Left lung (tissue), 10 donors: ENCODE results near the gene SPTBN1. TPM values are rescaled to one million over a fixed set of nuclear protein-coding genes. Genes with fewer than 3 reads are reported as not detected.
A peak's percentile ranks its signal among the peaks of the same experiment; 100 is the strongest.

Experiments used
- ATAC-seq: fragments of 200-7000 bp; cut with Tn5 transposase; one replicate; pipeline ENCODE4 v1.9.1; 2020; ENCODE audit warnings: moderate library complexity
- DNase-seq, 4 donors: peaks; one replicate each; pipeline ENCODE4 v3.0.0-alpha.2; 2013 to 2020
- H3K27ac ChIP-seq, 2 donors: fragments of 200-600 bp; sonication (generic) in 1 of 2; one replicate each; pipeline versions ENCODE4 v1.5.0 to v1.8.0; 2020 to 2021
- H3K27me3 ChIP-seq, 2 donors: fragments of 200-600 bp; sonication (generic) in 1 of 2; one replicate each; pipeline versions ENCODE4 v1.5.0 to v1.8.0; 2020 to 2021
- H3K36me3 ChIP-seq, 2 donors: fragments of 200-600 bp; sonication (generic) in 1 of 2; one replicate each; pipeline versions ENCODE4 v1.5.0 to v1.8.0; 2020 to 2021
- H3K4me1 ChIP-seq, 2 donors: fragments of 200-600 bp; one replicate each; pipeline ENCODE4 v1.8.0; 2021
- H3K4me3 ChIP-seq, 2 donors: fragments of 200-600 bp; sonication (generic) in 1 of 2; one replicate each; pipeline versions ENCODE4 v1.5.0 to v1.8.0; 2020 to 2021; ENCODE audit warnings: mild to moderate bottlenecking in 1 of 2
- H3K9me3 ChIP-seq, 2 donors: fragments of 200-600 bp; sonication (generic) in 1 of 2; one replicate each; pipeline versions ENCODE4 v1.5.0 to v1.8.0; 2020 to 2021
- intact Hi-C, 2 donors: fragments of 100-400 bp; cut with DNase I; formaldehyde crosslinking; loops; one replicate each; pipeline versions ENCODE4 v1.11.2 to v1.14.2; 2022
- polyA plus RNA-seq, 6 donors: library from polyadenylated mRNA; unstranded; fragments of 120-200 nt; gene quantifications; one replicate each; pipeline ENCODE4 v1.2.1, GENCODE V29; 2013; ENCODE audit not compliant: insufficient read length in 6 of 6
- total RNA-seq, 2 donors: library from RNA; stranded (reverse); fragmentation: NEBNext Ultra II Directional; extraction: Animal tissue kit (Norgen Biotek cat#: 25700); gene quantifications; one replicate each; pipeline ENCODE4 v1.2.1, GENCODE V29; 2021
- TF ChIP-seq, protein P1 (sequence below), 2 donors: fragments of 200-600 bp; sonication (generic) in 1 of 2; IDR thresholded peaks; one replicate each; pipeline versions ENCODE4 v1.5.0 to v1.8.0; 2021; ENCODE audit warnings: antibody characterized with exemption in 2 of 2
- donor health status: DM: no; HTN: yes; CAD: no.
- donor health status: DM: no; HTN: no; CAD: no.

Gene SPTBN1
- total and polyA plus RNA-seq, 8 donors: 441 to 578 (median 543) TPM

DNA sequence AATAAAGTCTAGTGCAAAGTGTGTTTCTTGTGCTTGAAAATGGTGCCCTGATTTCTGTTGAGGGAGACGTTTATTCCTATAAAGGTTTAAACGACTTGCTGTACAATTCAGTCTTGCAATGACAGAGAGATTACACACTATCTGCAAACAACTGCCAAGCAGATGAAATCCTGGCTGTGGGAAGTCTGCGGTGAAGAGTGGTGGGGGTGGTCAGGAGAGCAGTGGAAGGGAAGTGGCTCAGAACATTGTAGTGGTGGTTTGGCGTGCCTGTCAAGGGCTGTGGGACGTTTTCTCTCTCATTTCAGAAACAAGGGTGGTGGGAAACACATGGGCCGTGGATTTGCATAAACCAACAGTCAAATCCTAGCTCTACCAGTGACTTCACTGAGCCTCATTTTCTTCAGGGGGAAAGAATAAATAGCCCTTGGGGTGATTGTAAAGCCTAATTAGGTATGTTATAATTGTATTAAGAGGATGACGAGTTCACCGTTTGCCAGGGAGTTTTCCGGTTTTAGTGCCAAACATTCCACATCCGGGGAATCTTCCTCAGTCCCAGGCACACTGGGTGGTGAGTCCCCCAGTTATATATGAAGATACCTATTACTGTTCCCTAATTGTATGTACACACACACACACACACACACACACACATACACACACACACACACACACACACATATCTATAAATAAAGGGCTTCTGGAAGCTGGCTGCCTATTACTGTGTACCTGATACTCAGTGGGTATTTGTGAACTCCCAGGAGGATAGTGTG lies 115.0 kb downstream of the SPTBN1 start:
- ATAC-seq: peak; percentile 72
- peak in 2 of 4 donors; percentile 64 to 74 for DNase-seq
- intact Hi-C loops: no loop called here
- peak overlapping the region; percentile 75 to 83 for H3K27ac ChIP-seq
- no peaks in the 10 kb centered on the region for H3K9me3 ChIP-seq
- peaks cover 55 to 87% of the 10 kb centered on the region in 2 donors for H3K4me1 ChIP-seq
- TF ChIP-seq, protein P1, sequence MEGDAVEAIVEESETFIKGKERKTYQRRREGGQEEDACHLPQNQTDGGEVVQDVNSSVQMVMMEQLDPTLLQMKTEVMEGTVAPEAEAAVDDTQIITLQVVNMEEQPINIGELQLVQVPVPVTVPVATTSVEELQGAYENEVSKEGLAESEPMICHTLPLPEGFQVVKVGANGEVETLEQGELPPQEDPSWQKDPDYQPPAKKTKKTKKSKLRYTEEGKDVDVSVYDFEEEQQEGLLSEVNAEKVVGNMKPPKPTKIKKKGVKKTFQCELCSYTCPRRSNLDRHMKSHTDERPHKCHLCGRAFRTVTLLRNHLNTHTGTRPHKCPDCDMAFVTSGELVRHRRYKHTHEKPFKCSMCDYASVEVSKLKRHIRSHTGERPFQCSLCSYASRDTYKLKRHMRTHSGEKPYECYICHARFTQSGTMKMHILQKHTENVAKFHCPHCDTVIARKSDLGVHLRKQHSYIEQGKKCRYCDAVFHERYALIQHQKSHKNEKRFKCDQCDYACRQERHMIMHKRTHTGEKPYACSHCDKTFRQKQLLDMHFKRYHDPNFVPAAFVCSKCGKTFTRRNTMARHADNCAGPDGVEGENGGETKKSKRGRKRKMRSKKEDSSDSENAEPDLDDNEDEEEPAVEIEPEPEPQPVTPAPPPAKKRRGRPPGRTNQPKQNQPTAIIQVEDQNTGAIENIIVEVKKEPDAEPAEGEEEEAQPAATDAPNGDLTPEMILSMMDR (IDR thresholded peaks at IDR 0.05): no peak
- no peaks in the 10 kb centered on the region for H3K36me3 ChIP-seq
- H3K4me3 ChIP-seq: no peak overlapping the region
- H3K27me3 ChIP-seq: no peaks in the 10 kb centered on the region

DNA sequence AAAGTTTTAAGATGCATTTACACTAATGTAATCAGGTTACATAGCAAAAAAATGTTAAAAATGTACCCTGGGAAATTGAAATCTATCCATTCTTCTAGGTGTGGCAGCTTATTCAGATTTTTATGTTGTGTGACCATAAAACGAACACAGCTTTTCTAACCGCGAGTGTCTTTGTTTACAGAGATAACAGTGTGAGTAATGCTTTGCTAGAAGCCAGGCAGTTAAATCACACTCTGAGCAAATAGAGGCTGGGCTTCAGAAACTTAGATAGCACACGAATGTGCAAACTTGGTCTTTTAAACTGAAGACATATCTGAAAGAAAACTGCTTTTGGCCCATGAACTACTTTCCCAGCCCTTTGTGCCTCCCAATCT lies 116.1 kb downstream of the SPTBN1 start:
- Histone ChIP-seq H3K4me3 (no peak overlapping the region), H3K27ac (peak overlapping the region; percentile 75 to 83), H3K36me3 (no peaks in the 10 kb centered on the region), H3K9me3 (no peaks in the 10 kb centered on the region), H3K27me3 (no peaks in the 10 kb centered on the region), H3K4me1 (peaks cover 55 to 97% of the 10 kb centered on the region in 2 donors)
- intact Hi-C loops: no loop called here
- ATAC-seq (peak; percentile 78), DNase-seq (no peak)
- TF ChIP-seq, protein P1 (IDR thresholded peaks at IDR 0.05): no peak

DNA sequence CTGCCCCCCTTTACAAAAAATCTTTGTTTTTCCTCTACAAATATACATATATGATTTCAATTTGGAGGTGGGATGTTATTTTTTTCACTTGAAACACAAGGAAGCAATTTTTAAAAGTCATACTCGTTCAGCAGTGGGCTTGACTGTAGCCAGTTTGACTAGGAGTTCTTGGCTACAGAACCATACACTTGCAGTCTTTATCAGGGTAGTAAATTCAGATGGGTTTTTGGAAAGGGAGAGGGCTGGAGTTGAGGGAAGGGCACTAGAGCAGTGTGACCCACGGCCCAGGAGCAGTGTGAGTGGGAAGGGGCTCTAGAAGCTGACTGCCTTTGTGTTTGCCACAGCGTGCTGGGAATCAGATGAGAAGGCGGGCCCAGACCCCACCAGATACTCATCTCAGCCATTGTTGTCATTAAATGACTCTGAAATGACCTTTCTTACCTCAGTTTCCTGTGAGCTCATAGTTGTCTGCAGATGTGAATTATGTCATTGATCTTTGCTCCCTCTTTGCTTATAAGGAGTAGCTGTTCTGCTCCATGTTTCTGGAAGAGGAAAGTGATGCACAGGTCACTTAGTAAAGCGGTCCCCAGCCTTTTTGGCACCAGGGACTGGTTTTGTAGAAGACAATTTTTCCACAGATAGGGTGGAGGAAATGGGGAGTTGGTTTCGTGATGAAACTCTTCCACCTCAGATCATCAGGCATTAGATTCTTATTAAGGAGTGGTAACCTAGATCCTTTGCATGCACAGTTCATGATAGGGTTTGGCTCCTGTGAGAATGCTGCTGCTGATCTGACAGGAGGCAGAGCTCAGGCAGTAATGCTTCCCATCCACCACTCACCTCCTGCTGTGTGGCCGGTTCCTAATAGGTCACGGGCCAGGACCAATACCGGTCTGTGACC lies 116.8 kb downstream of the SPTBN1 start:
- DNase-seq (no peak), ATAC-seq (peak; percentile 4)
- TF ChIP-seq, protein P1 (IDR thresholded peaks at IDR 0.05): no peak
- Histone ChIP-seq H3K9me3 (no peaks in the 10 kb centered on the region), H3K27ac (peak overlapping the region; percentile 75 to 83), H3K4me1 (peaks cover 58 to 100% of the 10 kb centered on the region in 2 donors), H3K27me3 (no peaks in the 10 kb centered on the region), H3K4me3 (no peak overlapping the region), H3K36me3 (no peaks in the 10 kb centered on the region)
- intact Hi-C loops: no loop called here

DNA sequence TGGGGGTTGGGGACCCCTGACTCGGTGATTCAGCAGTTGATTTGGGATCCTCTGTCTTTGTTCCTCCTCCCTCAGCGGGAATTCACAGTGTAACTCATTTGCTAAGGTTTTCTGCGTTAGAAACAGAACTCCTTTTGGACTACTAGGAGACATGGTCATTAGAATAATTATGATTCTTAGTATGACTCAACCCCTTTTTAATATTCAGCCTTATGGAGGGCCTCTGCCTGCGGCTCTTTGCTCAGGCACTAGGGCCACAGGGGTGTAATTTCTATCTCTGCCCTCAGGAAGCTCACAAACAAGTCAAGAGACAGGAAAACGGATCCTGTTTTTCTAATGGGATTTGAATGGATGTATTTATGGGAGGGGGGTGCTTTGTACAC lies 117.4 kb downstream of the SPTBN1 start:
- no peak for ATAC-seq
- H3K4me1 ChIP-seq: peaks cover 65 to 100% of the 10 kb centered on the region in 2 donors
- intact Hi-C loops: no loop called here

More for the DNA sequence above, 117.4 kb downstream of the SPTBN1 start:
- H3K9me3 ChIP-seq: no peaks in the 10 kb centered on the region
- DNase-seq: no peak
- TF ChIP-seq, protein P1 (IDR thresholded peaks at IDR 0.05): no peak
- no peaks in the 10 kb centered on the region for H3K27me3 ChIP-seq
- H3K27ac ChIP-seq: peak overlapping the region; percentile 75 to 83
- H3K4me3 ChIP-seq: no peak overlapping the region
- H3K36me3 ChIP-seq: no peaks in the 10 kb centered on the region
